IPS-20b (cell line): Measurements from ENCODE around the gene GFPT2.

Experiments used
- H3K27ac ChIP-seq: one replicate; pipeline ENCODE4 v1.5.1; 2013; ENCODE audit warnings: low read length
- H3K27me3 ChIP-seq: 2 replicates; pipeline ENCODE4 v1.6.1; 2013; ENCODE audit warnings: mild to moderate bottlenecking, low read length, inconsistent platforms; ENCODE audit not compliant: insufficient read depth
- H3K36me3 ChIP-seq: 2 replicates; pipeline ENCODE4 v1.6.1; 2013; ENCODE audit warnings: low read depth, mild to moderate bottlenecking, inconsistent platforms, low read length, moderate library complexity; ENCODE audit not compliant: insufficient read depth
- H3K4me1 ChIP-seq: 2 replicates; pipeline ENCODE4 v1.6.1; 2013; ENCODE audit warnings: mild to moderate bottlenecking, control low read depth, inconsistent platforms, low read length, moderate library complexity; ENCODE audit not compliant: insufficient read depth
- H3K4me3 ChIP-seq: 2 replicates; pipeline ENCODE4 v1.5.1; 2013; ENCODE audit warnings: mild to moderate bottlenecking, low read length, inconsistent platforms
- H3K9ac ChIP-seq: 2 replicates; pipeline ENCODE4 v1.6.1; 2013; ENCODE audit warnings: low read depth, mild to moderate bottlenecking, inconsistent platforms, low read length, moderate library complexity
- H3K9me3 ChIP-seq: 2 replicates; pipeline ENCODE4 v1.6.1; 2013; ENCODE audit warnings: mild to moderate bottlenecking, low read depth, low read length, inconsistent platforms; ENCODE audit not compliant: insufficient read depth

Gene GFPT2

DNA sequence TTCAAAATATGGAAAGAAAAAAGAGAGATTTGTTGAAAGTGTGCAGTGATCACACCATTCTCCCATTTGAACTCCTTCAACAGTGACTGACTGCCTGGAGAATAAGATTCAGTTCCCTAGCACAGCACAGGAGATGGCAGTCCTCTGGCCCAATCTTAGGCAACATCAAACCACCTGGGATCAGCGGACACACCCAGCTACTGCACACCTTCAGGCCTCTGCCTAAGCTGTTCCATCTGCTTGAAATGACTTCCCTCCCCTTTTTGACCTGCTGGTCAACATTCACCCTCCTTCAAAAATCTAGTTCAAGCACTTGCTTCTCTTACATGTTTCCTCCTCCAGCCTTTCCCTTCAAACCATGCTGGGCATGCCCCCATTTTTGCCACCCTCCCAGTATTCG is 65.7 kb downstream of the GFPT2 start:
- H3K9ac ChIP-seq = no peak overlapping the region
- no peak overlapping the region for H3K4me3 ChIP-seq
- peaks cover 25% of the 10 kb centered on the region; the same call in 1 of the 2 replicates for H3K36me3 ChIP-seq
- H3K9me3 ChIP-seq = no peaks in the 10 kb centered on the region
- peaks cover 5% of the 10 kb centered on the region; the same call in 1 of the 2 replicates for H3K4me1 ChIP-seq
- H3K27ac ChIP-seq = no peak overlapping the region
- no peaks in the 10 kb centered on the region for H3K27me3 ChIP-seq

DNA sequence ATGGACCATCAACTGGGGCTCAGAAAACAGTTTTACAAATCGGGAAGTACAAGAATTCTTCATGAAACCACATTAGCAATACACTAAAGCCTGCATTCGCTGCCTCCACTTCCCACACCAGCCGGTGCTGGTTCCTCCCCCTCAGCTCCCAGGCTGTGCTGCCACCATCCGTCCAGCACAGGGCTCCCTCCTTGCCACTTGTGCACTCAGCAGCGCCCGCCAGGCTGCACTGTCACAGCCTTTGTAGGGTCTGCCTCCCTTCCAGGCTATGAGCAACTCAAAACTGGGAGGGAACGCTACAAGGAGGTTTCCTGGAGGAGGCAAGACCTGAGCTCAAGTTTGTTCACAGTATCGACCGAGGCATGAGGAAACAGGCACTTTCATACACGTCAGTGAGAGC is 69.0 kb downstream of the GFPT2 start:
- Histone ChIP-seq H3K27me3 (no peaks in the 10 kb centered on the region), H3K4me3 (no peak overlapping the region), H3K27ac (no peak overlapping the region), H3K4me1 (no peaks in the 10 kb centered on the region), H3K9ac (no peak overlapping the region), H3K36me3 (peaks cover 49% of the 10 kb centered on the region), H3K9me3 (no peaks in the 10 kb centered on the region)

DNA sequence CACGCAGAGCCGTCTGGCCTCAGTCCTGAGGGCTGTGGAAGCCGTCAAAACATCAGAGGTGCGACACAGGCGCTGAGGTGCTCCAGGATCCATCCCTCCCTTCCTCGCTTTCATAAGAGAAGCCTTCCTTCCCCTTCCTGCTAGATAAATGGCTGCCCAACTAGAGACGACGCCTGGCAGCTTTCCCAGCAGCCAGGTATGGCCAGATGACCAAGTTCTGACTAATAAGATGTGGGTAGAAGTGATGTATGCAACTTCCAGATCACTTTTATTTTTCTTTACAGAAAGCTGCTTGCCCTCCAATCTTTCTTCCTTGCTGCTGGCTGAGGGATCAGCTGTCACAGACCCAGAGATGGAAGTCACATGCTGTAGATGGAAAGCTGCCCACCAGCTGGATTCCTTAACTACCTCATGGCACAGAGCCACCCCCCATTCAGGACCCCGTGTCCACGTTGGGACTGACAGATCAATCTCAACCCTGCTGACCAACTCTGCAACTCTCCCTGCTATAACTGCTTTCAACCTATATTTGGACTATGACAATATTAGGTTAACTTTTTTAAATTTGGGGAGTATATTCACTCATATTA is 70.0 kb downstream of the GFPT2 start:
- H3K27me3 ChIP-seq = no peaks in the 10 kb centered on the region
- H3K4me3 ChIP-seq = no peak overlapping the region
- no peak overlapping the region for H3K27ac ChIP-seq
- H3K36me3 ChIP-seq = peaks cover 52% of the 10 kb centered on the region
- H3K9ac ChIP-seq = no peak overlapping the region
- H3K9me3 ChIP-seq = no peaks in the 10 kb centered on the region
- no peaks in the 10 kb centered on the region for H3K4me1 ChIP-seq

DNA sequence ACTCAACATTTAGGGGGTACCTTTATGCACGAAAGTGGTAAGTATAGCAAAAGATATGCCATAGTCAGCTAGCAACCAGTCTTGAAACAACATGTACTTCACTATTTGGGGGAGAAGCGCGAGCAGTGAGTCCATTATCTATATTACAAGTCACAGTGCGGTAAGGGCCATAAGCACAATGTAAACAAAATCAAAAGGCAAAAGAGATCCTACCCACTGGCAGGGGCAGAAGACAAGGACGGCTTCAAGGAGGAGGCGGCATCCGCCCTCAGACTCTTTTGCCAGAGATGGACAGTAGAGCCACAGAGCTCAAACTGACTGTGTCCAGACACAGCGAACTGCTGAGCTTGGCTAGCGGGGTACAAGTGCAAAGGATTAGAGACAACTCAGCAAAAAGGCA is 70.9 kb downstream of the GFPT2 start:
- H3K27ac ChIP-seq = no peak overlapping the region
- H3K9me3 ChIP-seq = no peaks in the 10 kb centered on the region
- H3K4me3 ChIP-seq = no peak overlapping the region
- H3K4me1 ChIP-seq = no peaks in the 10 kb centered on the region
- peaks cover 59% of the 10 kb centered on the region for H3K36me3 ChIP-seq
- H3K9ac ChIP-seq = no peak overlapping the region
- no peaks in the 10 kb centered on the region for H3K27me3 ChIP-seq

DNA sequence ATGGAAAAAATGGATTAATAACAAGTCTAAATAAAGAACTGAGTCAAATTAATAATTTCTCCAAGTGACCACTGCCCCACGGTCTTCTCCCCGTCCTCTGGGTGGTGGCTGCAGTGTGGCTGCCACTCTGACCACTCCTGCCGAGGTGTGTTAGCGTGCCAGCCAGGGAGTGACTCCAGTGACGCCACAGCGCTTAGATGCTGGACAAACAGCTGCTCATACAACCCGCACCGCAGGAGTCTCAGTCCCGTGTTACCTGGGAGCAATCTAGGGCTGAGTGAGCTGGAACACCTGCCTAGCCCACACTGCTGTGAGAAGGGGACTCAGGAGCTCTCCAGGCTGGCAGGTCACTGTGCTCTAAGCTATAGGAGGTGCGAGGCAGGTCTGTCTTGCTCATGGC is 71.4 kb downstream of the GFPT2 start:
- Histone ChIP-seq H3K4me1 (no peaks in the 10 kb centered on the region), H3K9ac (no peak overlapping the region), H3K4me3 (no peak overlapping the region), H3K9me3 (no peaks in the 10 kb centered on the region), H3K36me3 (peaks cover 60% of the 10 kb centered on the region), H3K27me3 (no peaks in the 10 kb centered on the region), H3K27ac (no peak overlapping the region)

DNA sequence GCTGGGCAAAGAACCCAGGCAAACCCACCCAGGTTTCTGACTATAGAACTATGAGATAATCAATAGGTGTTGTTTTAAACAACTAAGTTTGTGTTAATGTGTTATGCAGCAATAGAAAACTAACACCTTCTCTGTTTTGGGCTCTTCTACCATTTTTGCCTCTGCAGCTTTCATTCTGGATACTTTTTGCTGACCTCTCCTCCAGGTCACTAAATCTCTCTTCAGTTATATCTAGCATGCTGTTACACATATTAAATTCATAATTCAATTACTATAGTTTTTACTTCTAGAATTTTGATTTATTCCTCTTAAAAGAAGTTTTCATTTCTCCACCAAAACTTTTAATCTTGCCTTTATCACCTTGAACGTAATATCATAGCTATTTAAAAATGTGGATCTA is 78.4 kb downstream of the GFPT2 start:
- Histone ChIP-seq H3K36me3 (peaks cover 46% of the 10 kb centered on the region), H3K27ac (no peak overlapping the region), H3K27me3 (no peaks in the 10 kb centered on the region), H3K4me1 (no peaks in the 10 kb centered on the region), H3K9me3 (peaks cover 13% of the 10 kb centered on the region), H3K9ac (no peak overlapping the region), H3K4me3 (no peak overlapping the region)

DNA sequence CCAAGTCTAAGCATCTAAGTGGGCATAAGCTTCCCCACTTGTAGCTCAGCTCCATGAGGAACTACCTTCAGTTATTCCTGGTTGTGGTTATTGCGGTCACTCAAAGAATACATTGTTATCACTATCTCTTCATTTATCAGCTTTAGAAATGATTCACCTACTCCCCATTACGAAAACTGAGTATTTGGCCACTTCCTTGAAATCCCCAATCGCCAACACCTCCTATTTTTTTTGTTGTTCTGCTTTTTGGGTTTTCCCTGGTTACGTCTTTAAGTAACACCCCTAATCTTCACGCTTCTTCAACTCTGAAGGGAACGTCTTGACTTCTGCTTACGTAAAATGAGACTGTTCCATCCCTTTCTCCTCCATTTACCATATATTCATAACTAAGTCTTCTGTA is 81.9 kb downstream of the GFPT2 start:
- Histone ChIP-seq H3K9me3 (peaks cover 38% of the 10 kb centered on the region), H3K4me1 (no peaks in the 10 kb centered on the region), H3K4me3 (no peak overlapping the region), H3K36me3 (peaks cover 48% of the 10 kb centered on the region), H3K27me3 (no peaks in the 10 kb centered on the region), H3K9ac (no peak overlapping the region), H3K27ac (no peak overlapping the region)

DNA sequence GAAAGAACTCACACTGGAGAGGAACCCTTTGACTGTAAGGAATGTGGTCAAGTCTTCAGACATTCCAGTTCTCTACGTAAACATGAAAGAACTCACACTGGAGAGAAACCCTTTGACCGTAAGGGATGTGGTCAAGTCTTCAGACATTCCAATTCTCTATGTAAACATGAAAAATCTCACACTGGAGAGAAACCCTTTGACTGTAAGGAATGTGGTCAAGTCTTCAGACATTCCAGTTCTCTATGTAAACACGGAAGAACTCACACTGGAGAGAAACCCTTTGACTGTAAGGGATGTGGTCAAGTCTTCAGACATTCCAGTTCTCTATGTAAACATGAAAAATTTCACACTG is 93.9 kb downstream of the GFPT2 start:
- Histone ChIP-seq H3K27me3 (no peaks in the 10 kb centered on the region), H3K9ac (no peak overlapping the region), H3K9me3 (peaks cover 95% of the 10 kb centered on the region), H3K27ac (no peak overlapping the region), H3K36me3 (peaks cover 90% of the 10 kb centered on the region), H3K4me3 (peak overlapping the region; percentile 5; the same call in 1 of the 2 replicates), H3K4me1 (no peaks in the 10 kb centered on the region)

DNA sequence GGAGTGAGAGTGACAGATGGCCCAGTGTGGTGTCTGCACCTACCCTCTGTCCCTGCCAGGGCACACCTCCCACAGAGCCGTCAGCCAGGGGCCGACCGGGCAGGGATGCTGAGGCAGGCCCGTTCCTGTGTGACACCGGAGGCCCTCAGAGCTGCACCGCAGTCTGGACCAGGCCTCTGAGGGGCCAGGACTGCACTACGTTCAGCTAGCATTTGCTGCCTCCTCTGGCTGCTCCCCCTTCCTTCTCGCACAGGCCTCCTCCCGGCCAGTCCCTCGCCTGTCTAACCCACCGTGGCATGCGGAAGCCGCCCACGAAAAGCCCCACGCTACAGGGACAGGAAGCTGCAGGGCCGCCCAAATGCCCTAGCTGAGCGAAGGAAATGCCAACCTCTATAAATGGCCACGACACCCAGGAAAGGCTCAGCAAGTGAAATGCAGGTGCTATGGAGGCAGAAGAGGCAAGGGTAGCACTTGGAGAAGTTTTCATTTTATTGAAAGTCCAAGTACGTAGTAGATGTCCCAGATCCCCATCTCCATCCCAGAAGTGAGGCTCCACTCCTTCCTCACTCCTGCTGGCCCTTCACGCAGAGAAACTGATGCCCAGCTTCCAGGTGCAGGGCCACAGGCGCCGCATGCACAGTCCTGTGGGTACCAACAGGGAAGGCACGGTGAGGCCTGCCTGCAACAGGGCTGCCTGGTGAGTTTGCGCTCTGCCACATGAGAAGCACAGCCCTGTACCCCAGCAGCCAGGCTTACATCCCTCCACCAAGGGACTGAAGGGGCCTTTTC is 99.9 kb downstream of the GFPT2 start:
- H3K4me1 ChIP-seq = no peaks in the 10 kb centered on the region
- no peaks in the 10 kb centered on the region for H3K27me3 ChIP-seq
- H3K27ac ChIP-seq = no peak overlapping the region
- H3K4me3 ChIP-seq = no peak overlapping the region
- H3K9ac ChIP-seq = no peak overlapping the region
- peaks cover 70% of the 10 kb centered on the region for H3K9me3 ChIP-seq
- peaks cover 70% of the 10 kb centered on the region for H3K36me3 ChIP-seq

DNA sequence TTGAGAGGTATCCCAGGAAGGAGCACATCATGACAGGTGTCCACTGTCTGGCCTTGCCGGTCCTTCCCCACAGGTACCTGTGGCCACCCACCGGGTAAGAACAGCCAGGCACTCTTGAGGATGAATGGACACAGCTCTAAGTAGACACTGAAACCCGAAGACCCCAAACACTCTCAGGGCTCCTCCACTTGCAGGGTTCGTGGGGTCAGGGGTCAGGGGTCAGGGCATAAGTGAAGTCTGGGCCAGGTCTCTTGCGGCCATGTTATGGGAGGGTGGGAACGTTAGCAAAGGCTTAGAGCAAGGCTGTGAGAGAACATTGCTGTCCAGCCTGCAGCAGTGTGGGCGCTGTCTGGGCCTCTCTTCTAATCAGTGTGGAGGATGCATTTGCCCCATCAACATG is 101.2 kb downstream of the GFPT2 start:
- Histone ChIP-seq H3K27ac (no peak overlapping the region), H3K4me3 (no peak overlapping the region), H3K36me3 (peaks cover 69% of the 10 kb centered on the region), H3K4me1 (no peaks in the 10 kb centered on the region), H3K27me3 (no peaks in the 10 kb centered on the region), H3K9ac (no peak overlapping the region), H3K9me3 (peaks cover 57% of the 10 kb centered on the region)

DNA sequence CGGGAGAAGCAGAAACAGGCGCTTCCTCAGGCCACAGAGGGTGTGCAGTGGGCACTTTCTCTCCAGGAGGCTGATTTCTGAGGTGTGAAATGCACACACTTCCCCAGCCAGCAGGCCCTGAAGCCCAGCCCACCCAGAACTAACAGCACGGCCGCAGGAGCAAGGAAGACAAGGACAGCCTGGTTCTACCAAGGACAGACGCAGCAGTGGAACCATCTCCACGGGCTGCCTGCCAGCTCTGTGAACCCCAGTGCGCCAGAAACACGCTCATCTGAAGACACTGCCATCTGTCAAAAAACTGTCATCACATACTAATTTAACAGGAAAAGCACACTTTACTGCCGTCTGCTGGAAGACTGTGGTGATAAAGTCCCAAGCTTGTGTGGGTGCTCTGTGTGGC is 102.0 kb downstream of the GFPT2 start:
- no peaks in the 10 kb centered on the region for H3K4me1 ChIP-seq
- H3K36me3 ChIP-seq = peaks cover 69% of the 10 kb centered on the region
- no peak overlapping the region for H3K27ac ChIP-seq
- no peaks in the 10 kb centered on the region for H3K27me3 ChIP-seq
- no peak overlapping the region for H3K4me3 ChIP-seq
- peaks cover 50% of the 10 kb centered on the region for H3K9me3 ChIP-seq
- H3K9ac ChIP-seq = no peak overlapping the region
